Left renal cortex interstitium (tissue), 4 donors: ENCODE results near the gene ZNF33B. TPM values are rescaled to one million over a fixed set of nuclear protein-coding genes. Genes with fewer than 3 reads are reported as not detected.

ENCODE experiments used
- polyA plus RNA-seq, 4 donors: library from polyadenylated mRNA; unstranded; fragments of 120-200 nt; gene quantifications; one replicate each; pipeline ENCODE4 v1.2.1, GENCODE V29; 2013; ENCODE audit not compliant: insufficient read length in 4 of 4

Gene ZNF33B
- polyA plus RNA-seq, 4 donors = 36.8 to 55.4 (median 47.8) TPM

Other genes with a start within 250 kb of the ZNF33B start
- 10 to 100 TPM; 21.1 to 25.2 (median 22.7) TPM for gene BMS1, start 144.2 kb upstream of the ZNF33B start, polyA plus RNA-seq